HL-60 (cell line): Measurements from ENCODE around the gene IL12RB2.

Source experiments
- DNase-seq, 2 experiments: peaks; one replicate each; pipeline ENCODE4 v3.0.0-alpha.2; 2010 to 2020; ENCODE audit warnings: low read depth in 1 of 2, low spot score in 1 of 2
- H3K27ac ChIP-seq: fragments of 250-450 bp; sonication (Bioruptor Pico); replicated peaks from 2 replicates; pipeline ENCODE4 v1.5.1; 2020; ENCODE audit warnings: mild to moderate bottlenecking, moderate library complexity
- H3K27me3 ChIP-seq: fragments of 250-450 bp; sonication (Bioruptor Pico); 2 replicates; pipeline ENCODE4 v1.5.1; 2021; ENCODE audit warnings: mild to moderate bottlenecking, moderate library complexity; ENCODE audit not compliant: insufficient read depth, poor library complexity, severe bottlenecking
- H3K4me3 ChIP-seq: replicated peaks from 2 replicates; pipeline ENCODE4 v1.5.1; 2011; ENCODE audit warnings: mild to moderate bottlenecking, control low read depth, low read length; ENCODE audit not compliant: insufficient read depth
- GABPA ChIP-seq: IDR thresholded peaks from 2 replicates; pipeline ENCODE4 v1.6.1; 2012; ENCODE audit warnings: low read depth
- POLR2AphosphoS5 ChIP-seq: IDR thresholded peaks from 2 replicates; pipeline ENCODE4 v1.6.1; 2012; ENCODE audit warnings: low read depth
- SPI1 ChIP-seq: IDR thresholded peaks from 2 replicates; pipeline ENCODE4 v1.6.1; 2012; ENCODE audit warnings: low read depth, mild to moderate bottlenecking, borderline replicate concordance
- TF ChIP-seq, protein P1 (sequence below): IDR thresholded peaks from 2 replicates; pipeline ENCODE4 v1.6.1; 2012; ENCODE audit warnings: low read depth; ENCODE audit not compliant: insufficient replicate concordance
- TF ChIP-seq, protein P2 (sequence below): IDR thresholded peaks from one replicate; pipeline ENCODE4 v1.5.1; 2011; ENCODE audit warnings: low read length, control low read depth, inconsistent platforms; ENCODE audit not compliant: insufficient read depth

Gene IL12RB2

DNA sequence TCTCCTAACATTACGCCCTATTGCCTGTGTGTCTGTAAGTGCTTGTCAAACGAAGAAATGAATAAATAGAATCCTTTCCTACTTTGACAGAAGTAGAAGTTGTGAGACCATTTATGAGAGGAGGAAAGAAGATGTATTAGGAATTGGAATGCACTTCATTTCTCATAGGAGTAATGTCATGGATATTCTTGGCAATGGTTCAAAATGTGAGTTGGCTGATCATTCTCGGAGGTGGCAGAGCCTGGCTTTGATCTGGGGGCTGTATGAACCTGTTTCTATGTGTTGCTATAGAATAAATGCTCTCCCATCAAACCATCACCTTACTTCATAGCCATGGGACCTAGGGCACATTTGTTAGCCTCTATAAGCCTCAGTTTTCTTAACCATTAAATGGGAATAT lies 132.7 kb downstream of the IL12RB2 start:
- no peak for DNase-seq

DNA sequence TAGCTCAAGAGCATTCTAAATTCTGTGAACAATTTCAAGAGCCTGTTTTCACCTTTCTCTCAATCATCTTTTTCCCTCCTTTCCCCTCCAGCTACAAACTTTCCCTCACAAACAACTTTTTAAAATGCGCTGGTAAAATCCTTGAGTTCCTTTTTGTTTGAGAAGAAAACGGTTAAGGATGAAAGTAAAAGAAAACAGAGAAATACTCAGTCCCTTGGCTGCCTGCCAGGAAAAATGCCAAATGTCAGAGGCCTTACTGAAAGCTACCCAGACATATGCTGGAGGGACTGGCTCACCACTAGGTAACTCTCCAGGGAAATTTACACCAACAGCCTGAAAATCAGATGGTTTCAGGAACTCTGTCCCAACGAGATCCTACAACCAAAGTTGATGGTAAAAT lies 133.5 kb downstream of the IL12RB2 start:
- no peak overlapping the region for H3K4me3 ChIP-seq
- H3K27ac ChIP-seq = no peak overlapping the region
- peak in 1 of 2 experiments; percentile 53 for DNase-seq
- TF ChIP-seq, protein P1, sequence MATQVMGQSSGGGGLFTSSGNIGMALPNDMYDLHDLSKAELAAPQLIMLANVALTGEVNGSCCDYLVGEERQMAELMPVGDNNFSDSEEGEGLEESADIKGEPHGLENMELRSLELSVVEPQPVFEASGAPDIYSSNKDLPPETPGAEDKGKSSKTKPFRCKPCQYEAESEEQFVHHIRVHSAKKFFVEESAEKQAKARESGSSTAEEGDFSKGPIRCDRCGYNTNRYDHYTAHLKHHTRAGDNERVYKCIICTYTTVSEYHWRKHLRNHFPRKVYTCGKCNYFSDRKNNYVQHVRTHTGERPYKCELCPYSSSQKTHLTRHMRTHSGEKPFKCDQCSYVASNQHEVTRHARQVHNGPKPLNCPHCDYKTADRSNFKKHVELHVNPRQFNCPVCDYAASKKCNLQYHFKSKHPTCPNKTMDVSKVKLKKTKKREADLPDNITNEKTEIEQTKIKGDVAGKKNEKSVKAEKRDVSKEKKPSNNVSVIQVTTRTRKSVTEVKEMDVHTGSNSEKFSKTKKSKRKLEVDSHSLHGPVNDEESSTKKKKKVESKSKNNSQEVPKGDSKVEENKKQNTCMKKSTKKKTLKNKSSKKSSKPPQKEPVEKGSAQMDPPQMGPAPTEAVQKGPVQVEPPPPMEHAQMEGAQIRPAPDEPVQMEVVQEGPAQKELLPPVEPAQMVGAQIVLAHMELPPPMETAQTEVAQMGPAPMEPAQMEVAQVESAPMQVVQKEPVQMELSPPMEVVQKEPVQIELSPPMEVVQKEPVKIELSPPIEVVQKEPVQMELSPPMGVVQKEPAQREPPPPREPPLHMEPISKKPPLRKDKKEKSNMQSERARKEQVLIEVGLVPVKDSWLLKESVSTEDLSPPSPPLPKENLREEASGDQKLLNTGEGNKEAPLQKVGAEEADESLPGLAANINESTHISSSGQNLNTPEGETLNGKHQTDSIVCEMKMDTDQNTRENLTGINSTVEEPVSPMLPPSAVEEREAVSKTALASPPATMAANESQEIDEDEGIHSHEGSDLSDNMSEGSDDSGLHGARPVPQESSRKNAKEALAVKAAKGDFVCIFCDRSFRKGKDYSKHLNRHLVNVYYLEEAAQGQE = no peak
- no peak for TF ChIP-seq POLR2AphosphoS5
- no peak for TF ChIP-seq GABPA
- TF ChIP-seq, protein P2, sequence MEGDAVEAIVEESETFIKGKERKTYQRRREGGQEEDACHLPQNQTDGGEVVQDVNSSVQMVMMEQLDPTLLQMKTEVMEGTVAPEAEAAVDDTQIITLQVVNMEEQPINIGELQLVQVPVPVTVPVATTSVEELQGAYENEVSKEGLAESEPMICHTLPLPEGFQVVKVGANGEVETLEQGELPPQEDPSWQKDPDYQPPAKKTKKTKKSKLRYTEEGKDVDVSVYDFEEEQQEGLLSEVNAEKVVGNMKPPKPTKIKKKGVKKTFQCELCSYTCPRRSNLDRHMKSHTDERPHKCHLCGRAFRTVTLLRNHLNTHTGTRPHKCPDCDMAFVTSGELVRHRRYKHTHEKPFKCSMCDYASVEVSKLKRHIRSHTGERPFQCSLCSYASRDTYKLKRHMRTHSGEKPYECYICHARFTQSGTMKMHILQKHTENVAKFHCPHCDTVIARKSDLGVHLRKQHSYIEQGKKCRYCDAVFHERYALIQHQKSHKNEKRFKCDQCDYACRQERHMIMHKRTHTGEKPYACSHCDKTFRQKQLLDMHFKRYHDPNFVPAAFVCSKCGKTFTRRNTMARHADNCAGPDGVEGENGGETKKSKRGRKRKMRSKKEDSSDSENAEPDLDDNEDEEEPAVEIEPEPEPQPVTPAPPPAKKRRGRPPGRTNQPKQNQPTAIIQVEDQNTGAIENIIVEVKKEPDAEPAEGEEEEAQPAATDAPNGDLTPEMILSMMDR = no peak
- TF ChIP-seq SPI1 = no peak
- no peaks in the 10 kb centered on the region for H3K27me3 ChIP-seq

More for the DNA sequence above, 132.7 kb downstream of the IL12RB2 start:
- Histone ChIP-seq H3K27me3 (no peaks in the 10 kb centered on the region), H3K4me3 (no peak overlapping the region), H3K27ac (no peak overlapping the region)
- TF ChIP-seq SPI1 = no peak
- TF ChIP-seq, protein P1 = no peak
- no peak for TF ChIP-seq GABPA
- TF ChIP-seq, protein P2 = no peak
- no peak for TF ChIP-seq POLR2AphosphoS5

DNA sequence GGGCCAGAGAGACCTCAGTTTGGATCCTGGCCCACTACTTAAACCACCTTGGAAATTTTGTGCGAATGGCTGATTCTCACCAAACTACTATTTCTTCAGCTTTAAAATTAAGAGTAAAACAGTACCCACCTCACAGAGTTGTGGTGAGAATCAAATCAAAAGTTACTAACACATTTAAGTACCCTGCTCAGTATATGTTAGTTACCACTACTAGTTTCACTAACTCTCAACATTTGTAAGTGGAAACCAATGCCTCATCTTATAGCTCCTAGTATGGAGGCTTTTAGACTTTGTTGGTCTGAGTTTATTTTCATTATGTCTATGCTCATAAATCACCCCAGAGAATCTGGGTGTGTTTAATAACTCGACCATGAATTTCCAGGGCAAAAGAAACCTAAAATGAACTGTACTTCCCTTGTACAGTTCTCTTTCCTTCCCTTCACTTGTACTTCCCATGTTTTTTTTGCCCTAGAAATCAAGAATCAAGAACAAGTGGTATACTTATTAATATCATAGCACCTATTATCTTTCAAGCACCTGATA lies 134.1 kb downstream of the IL12RB2 start:
- Histone ChIP-seq H3K27me3 (no peaks in the 10 kb centered on the region), H3K4me3 (no peak overlapping the region), H3K27ac (no peak overlapping the region)
- TF ChIP-seq POLR2AphosphoS5 = no peak
- no peak for TF ChIP-seq GABPA
- TF ChIP-seq SPI1 = no peak
- TF ChIP-seq, protein P1 = no peak
- TF ChIP-seq, protein P2 = no peak
- DNase-seq = no peak
